Frontal cortex (tissue), 4 donors: ENCODE measurements around the gene KBTBD7. TPM values are rescaled to one million over a fixed set of nuclear protein-coding genes. Genes with fewer than 3 reads are reported as not detected.

Source experiments
- DNase-seq, 2 donors: peaks; one replicate each; pipeline ENCODE4 v3.0.0; 2012; ENCODE audit warnings: low spot score in 2 of 2
- FAIRE-seq: peaks from 2 replicates; lab custom pipeline; 2012; peaks lifted over from hg19 to GRCh38; lab: Jason Lieb, UNC
- total RNA-seq: library from RNA; depleted of rRNA; stranded (reverse); fragments of >200 nt; gene quantifications from one replicate; pipeline ENCODE4 v1.2.3, GENCODE V29; 2014
- donor health status: control.
- donor health status: control.
- donor health status: control.

Gene KBTBD7
- total RNA-seq, 1 donor from 2014 or later, result 49.7 TPM

GRCh38 chr13:41144576-41144975 is 49.8 kb downstream of the KBTBD7 start:
- FAIRE-seq (no peak), DNase-seq (no peak)

Other genes with a start within 250 kb of the KBTBD7 start
- gene ELF1, start 175.3 kb downstream of the KBTBD7 start, total RNA-seq, result 8.2 TPM
- gene WBP4, start 133.1 kb downstream of the KBTBD7 start, total RNA-seq, result 13.9 TPM
- 101 TPM for gene KBTBD6, start 61.8 kb downstream of the KBTBD7 start, total RNA-seq
- 24.5 TPM for gene MTRF1, start 69.0 kb upstream of the KBTBD7 start, total RNA-seq
- gene NAA16, start 116.7 kb upstream of the KBTBD7 start, total RNA-seq, result 61.1 TPM